ENCODE data around the gene DUSP8.

The DUSP8 gene

DNA sequence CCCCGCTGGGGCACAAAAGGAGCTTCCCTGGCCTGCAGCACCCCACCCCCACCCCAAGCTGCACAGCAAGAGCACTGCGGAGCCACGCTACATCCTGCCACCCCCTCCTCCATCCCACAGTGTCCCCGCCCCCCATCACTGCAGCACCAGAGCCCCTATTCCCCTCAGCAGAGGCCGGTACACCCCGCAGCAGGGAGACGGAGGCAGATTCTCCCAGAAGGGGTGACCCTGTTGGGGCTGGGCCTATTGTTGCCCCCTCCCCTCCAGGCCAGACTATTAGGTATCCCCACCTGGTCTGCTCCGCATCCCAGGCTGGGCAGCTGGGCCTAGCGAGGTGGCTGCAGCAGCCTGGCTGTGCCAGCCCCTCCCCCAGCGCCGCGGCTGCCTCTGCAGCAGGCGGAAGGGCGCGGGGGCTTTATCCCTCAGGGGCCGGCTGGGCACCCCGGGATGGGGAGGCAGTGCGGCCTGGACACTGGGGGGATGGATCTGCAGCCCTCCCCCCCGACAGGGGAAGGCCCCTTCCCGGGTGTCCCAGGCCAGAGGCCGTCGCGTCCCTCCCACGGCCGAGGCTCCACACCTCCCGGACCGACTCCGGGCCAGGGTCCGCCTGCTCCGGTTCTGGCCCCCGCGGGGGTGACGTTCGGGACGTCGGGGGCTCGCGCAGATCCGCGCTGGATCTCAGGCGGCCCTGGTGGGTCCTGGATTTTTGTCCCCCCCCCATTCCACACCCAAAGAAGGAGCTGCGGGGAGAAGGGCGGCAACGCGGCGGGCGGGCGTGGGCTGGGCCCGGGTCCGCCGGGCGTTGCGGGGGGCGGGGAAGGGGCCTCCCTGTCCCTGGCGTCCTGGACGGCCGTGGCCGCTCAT is 943 bp downstream of the DUSP8 start:
- DNase-seq (ENCODE audit: low read depth) = no peak
- TF ChIP-seq, protein P1, sequence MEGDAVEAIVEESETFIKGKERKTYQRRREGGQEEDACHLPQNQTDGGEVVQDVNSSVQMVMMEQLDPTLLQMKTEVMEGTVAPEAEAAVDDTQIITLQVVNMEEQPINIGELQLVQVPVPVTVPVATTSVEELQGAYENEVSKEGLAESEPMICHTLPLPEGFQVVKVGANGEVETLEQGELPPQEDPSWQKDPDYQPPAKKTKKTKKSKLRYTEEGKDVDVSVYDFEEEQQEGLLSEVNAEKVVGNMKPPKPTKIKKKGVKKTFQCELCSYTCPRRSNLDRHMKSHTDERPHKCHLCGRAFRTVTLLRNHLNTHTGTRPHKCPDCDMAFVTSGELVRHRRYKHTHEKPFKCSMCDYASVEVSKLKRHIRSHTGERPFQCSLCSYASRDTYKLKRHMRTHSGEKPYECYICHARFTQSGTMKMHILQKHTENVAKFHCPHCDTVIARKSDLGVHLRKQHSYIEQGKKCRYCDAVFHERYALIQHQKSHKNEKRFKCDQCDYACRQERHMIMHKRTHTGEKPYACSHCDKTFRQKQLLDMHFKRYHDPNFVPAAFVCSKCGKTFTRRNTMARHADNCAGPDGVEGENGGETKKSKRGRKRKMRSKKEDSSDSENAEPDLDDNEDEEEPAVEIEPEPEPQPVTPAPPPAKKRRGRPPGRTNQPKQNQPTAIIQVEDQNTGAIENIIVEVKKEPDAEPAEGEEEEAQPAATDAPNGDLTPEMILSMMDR (IDR thresholded peaks at IDR 0.05; ENCODE audit: control insufficient read depth, extremely low read depth, insufficient read depth) = no peak
- peak overlapping the region; percentile 83 for H3K4me3 ChIP-seq (ENCODE audit: low read depth, low read length)

- peak overlapping the region; percentile 83 for H3K4me3 ChIP-seq (ENCODE audit: low read depth, low read length)
- TF ChIP-seq, protein P1 (IDR thresholded peaks at IDR 0.05; ENCODE audit: control insufficient read depth, extremely low read depth, insufficient read depth) = no peak
- DNase-seq (ENCODE audit: low read depth) = no peak
These were observed 1.6 kb downstream of the DUSP8 start for GRCh38 chr11:1570531-1570895.

DNA sequence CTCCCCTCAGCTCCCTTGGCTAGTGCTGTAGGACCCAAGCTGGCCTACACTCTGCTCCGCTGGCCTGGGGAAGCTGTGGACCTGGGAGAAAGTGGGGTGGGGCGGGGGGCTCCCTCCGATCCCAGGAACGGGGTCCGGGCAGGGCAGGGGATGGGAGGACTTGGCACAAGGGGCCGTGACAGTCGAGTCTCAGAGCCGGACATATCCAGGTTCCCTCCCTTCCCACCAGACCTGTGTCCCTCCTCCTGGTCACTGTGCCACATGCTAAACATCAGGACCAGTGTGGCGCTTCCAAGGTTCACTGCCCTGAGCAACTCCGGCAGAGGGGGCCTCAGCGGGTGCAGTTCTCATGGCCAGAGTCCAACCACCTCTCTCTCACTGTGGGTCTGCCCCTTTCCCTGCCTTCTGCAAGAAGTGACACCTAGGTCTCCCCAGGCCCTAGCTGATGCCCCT is 2.0 kb downstream of the DUSP8 start:
- DNase-seq (ENCODE audit: low read depth) = no peak

DNA sequence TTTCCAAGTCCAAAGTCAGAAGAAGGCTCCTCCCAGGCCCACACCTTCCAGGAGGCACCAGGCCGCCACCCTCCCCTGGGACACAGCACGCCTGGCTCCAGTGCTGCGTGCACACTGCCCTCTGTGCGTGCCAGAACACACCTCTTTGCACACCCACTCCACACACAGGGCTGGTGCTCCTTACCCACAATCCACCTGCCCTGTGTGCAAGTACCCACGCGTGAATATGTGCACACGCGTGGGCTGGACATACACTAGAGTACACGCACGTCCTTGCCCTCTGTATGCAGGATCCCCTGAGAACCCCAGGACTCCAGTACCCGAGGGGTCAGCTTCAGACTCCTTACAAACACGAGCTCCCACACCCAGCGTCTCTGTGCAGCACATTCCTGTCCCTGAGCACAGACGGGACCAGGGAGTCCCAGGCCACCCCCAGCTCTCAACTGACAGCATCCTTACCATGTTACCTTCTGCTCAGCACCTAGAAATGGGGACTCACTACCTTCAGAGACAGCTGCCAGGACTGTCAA is 2.8 kb downstream of the DUSP8 start:
- no peak overlapping the region for H3K4me3 ChIP-seq (ENCODE audit: low read depth, low read length)
- no peak for DNase-seq (ENCODE audit: low read depth)
- TF ChIP-seq, protein P1 (IDR thresholded peaks at IDR 0.05; ENCODE audit: control insufficient read depth, extremely low read depth, insufficient read depth) = no peak

More for the DNA sequence above, 2.0 kb downstream of the DUSP8 start:
- TF ChIP-seq, protein P1 (IDR thresholded peaks at IDR 0.05; ENCODE audit: control insufficient read depth, extremely low read depth, insufficient read depth) = no peak
- H3K4me3 ChIP-seq (ENCODE audit: low read depth, low read length) = no peak overlapping the region

DNA sequence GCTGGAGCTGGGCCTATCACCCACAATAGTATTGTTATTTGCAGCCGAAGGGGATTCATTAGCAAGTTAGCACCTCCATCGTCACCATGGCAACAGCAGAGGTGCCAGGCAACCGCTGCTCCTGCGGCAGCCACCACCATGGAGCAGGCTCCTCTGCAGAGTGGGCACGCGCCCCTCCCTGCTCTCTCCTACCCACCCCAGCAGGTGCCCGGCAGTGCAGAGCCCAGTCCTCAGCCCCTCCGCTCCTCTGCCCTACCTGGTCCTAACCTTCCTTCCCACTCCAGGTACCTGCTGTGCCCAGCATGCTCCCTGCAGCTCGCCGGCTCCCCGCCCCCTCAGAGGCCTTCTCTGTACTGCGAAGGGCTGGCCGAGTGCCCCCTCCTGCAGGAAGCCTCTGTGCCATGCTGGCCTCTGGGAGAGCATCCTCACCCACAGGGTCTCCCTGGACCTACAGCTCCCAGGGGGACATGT is 3.6 kb downstream of the DUSP8 start:
- DNase-seq (ENCODE audit: low read depth) = no peak

GRCh38 chr11:1567721-1568100 is 4.4 kb downstream of the DUSP8 start:
- TF ChIP-seq, protein P1 (IDR thresholded peaks at IDR 0.05; ENCODE audit: control insufficient read depth, extremely low read depth, insufficient read depth) = no peak
- no peak for DNase-seq (ENCODE audit: low read depth)
- H3K4me3 ChIP-seq (ENCODE audit: low read depth, low read length) = no peak overlapping the region

More for the DNA sequence above, 3.6 kb downstream of the DUSP8 start:
- no peak overlapping the region for H3K4me3 ChIP-seq (ENCODE audit: low read depth, low read length)
- TF ChIP-seq, protein P1 (IDR thresholded peaks at IDR 0.05; ENCODE audit: control insufficient read depth, extremely low read depth, insufficient read depth) = no peak

Data from LNCaP clone FGC (cell line).